Effector memory CD8-positive, alpha-beta T cell (primary cell): Measurements from ENCODE around the gene LMBR1.
"Not testable (repeated sequence)": the region's sequence is repeated elsewhere in the genome, so short reads cannot be mapped to it uniquely, and the experiment has no call there.

Source experiments
- ATAC-seq: fragments of 150-1000 bp; cut with Tn5 transposase; replicated peaks from 2 replicates; pipeline ENCODE4 v1.10.0; 2021; ENCODE audit warnings: mild to moderate bottlenecking, moderate library complexity
- DNase-seq, 3 experiments: peaks; one replicate each; pipeline ENCODE4 v3.0.0; 2021
- H3K27ac Mint-ChIP-seq, 2 donors: one replicate each; pipeline ENCODE4 v1.8.0; 2022; ENCODE audit warnings: mild to moderate bottlenecking in 2 of 2, mixed read lengths in 2 of 2, moderate library complexity in 2 of 2
- H3K27me3 Mint-ChIP-seq, 2 donors: one replicate each; pipeline ENCODE4 v1.8.0; 2022; ENCODE audit warnings: mixed read lengths in 2 of 2
- H3K36me3 Mint-ChIP-seq: one replicate; pipeline ENCODE4 v1.8.0; 2022; ENCODE audit warnings: mild to moderate bottlenecking, moderate library complexity, mixed read lengths; ENCODE audit not compliant: insufficient read depth
- H3K4me1 Mint-ChIP-seq, 2 donors: one replicate each; pipeline ENCODE4 v1.8.0; 2022; ENCODE audit warnings: low read depth in 2 of 2, mixed read lengths in 2 of 2
- H3K4me3 Mint-ChIP-seq, 2 donors: one replicate each; pipeline ENCODE4 v1.8.0; 2022; ENCODE audit warnings: mild to moderate bottlenecking in 2 of 2, mixed read lengths in 2 of 2, moderate library complexity in 2 of 2
- H3K9me3 Mint-ChIP-seq, 2 donors: one replicate each; pipeline ENCODE4 v1.8.0; 2022; ENCODE audit warnings: mixed read lengths in 2 of 2

The LMBR1 gene

GRCh38 chr7:156654511-156655234, 238.3 kb downstream of the LMBR1 start:
- H3K4me3 Mint-ChIP-seq: no peak overlapping the region
- no peak for ATAC-seq
- no peaks in the 10 kb centered on the region for H3K36me3 Mint-ChIP-seq
- H3K27me3 Mint-ChIP-seq: peaks cover 46 to 58% of the 10 kb centered on the region in 2 donors
- H3K9me3 Mint-ChIP-seq: peaks cover 0 to 2% of the 10 kb centered on the region in 2 donors
- no peak overlapping the region for H3K27ac Mint-ChIP-seq
- no peak for DNase-seq
- H3K4me1 Mint-ChIP-seq: peaks cover 0 to 1% of the 10 kb centered on the region in 2 donors

- no peak overlapping the region for H3K4me3 Mint-ChIP-seq
- no peak for ATAC-seq
- peaks cover 55 to 61% of the 10 kb centered on the region in 2 donors for H3K27me3 Mint-ChIP-seq
- H3K36me3 Mint-ChIP-seq: no peaks in the 10 kb centered on the region
- no peak for DNase-seq
- no peaks in the 10 kb centered on the region for H3K4me1 Mint-ChIP-seq
- peaks cover 0 to 2% of the 10 kb centered on the region in 2 donors for H3K9me3 Mint-ChIP-seq
- H3K27ac Mint-ChIP-seq: no peak overlapping the region
These were observed 240.0 kb downstream of the LMBR1 start for GRCh38 chr7:156652886-156653568.

- ATAC-seq (no peak), DNase-seq (no peak)
- H3K36me3 Mint-ChIP-seq: no peaks in the 10 kb centered on the region
- H3K27ac Mint-ChIP-seq: no peak overlapping the region
- peaks cover 0 to 2% of the 10 kb centered on the region in 2 donors for H3K9me3 Mint-ChIP-seq
- peaks cover 56 to 62% of the 10 kb centered on the region in 2 donors for H3K27me3 Mint-ChIP-seq
- H3K4me3 Mint-ChIP-seq: no peak overlapping the region
- no peaks in the 10 kb centered on the region for H3K4me1 Mint-ChIP-seq
These were observed 241.5 kb downstream of the LMBR1 start for GRCh38 chr7:156651474-156651873.

GRCh38 chr7:156650042-156650441, 242.9 kb downstream of the LMBR1 start:
- H3K9me3 Mint-ChIP-seq: peaks cover 0 to 2% of the 10 kb centered on the region in 2 donors
- no peak overlapping the region for H3K4me3 Mint-ChIP-seq
- no peaks in the 10 kb centered on the region for H3K36me3 Mint-ChIP-seq
- peaks cover 57 to 62% of the 10 kb centered on the region in 2 donors for H3K27me3 Mint-ChIP-seq
- H3K27ac Mint-ChIP-seq: no peak overlapping the region
- H3K4me1 Mint-ChIP-seq: no peaks in the 10 kb centered on the region
- ATAC-seq (no peak), DNase-seq (no peak)

GRCh38 chr7:156647330-156647729, 245.7 kb downstream of the LMBR1 start:
- not testable (repeated sequence) for DNase-seq, H3K36me3 Mint-ChIP-seq, H3K27ac Mint-ChIP-seq, ATAC-seq, H3K4me3 Mint-ChIP-seq, H3K9me3 Mint-ChIP-seq, H3K4me1 Mint-ChIP-seq
- H3K27me3 Mint-ChIP-seq: peaks cover 50 to 58% of the 10 kb centered on the region in 2 donors

GRCh38 chr7:156642306-156643045, 250.5 kb downstream of the LMBR1 start:
- Mint-ChIP-seq H3K4me1 (peaks cover 0 to 10% of the 10 kb centered on the region in 2 donors), H3K27me3 (peaks cover 20 to 38% of the 10 kb centered on the region in 2 donors), H3K9me3 (peaks cover 0 to 3% of the 10 kb centered on the region in 2 donors), H3K4me3 (no peak overlapping the region), H3K36me3 (peaks cover 16% of the 10 kb centered on the region), H3K27ac (no peak overlapping the region)
- ATAC-seq (no peak), DNase-seq (no peak)

GRCh38 chr7:156640949-156641485, 252.0 kb downstream of the LMBR1 start:
- DNase-seq: peak; percentile 21 to 37 (median 36)

GRCh38 chr7:156640257-156640948, 252.6 kb downstream of the LMBR1 start, which contains the start of gene RNF32:
Gene RNF32 (plus strand): TSS chr7:156640774. CDS start chr7:156643878, 3,104 bp downstream.
- H3K27me3 Mint-ChIP-seq: peaks cover 19 to 32% of the 10 kb centered on the region in 2 donors
- H3K4me1 Mint-ChIP-seq: peaks cover 0 to 10% of the 10 kb centered on the region in 2 donors
- peak within 1 kb of the TSS; percentile 31 to 91 for H3K27ac Mint-ChIP-seq
- peaks cover 0 to 3% of the 10 kb centered on the region in 2 donors for H3K9me3 Mint-ChIP-seq
- DNase-seq (peak; percentile 72 to 90 (median 88)), ATAC-seq (peak; percentile 79)
- H3K4me3 Mint-ChIP-seq: peak within 1 kb of the TSS; percentile 71 to 82
- peaks cover 19% of the 10 kb centered on the region for H3K36me3 Mint-ChIP-seq

More at GRCh38 chr7:156640949-156641485, 252.0 kb downstream of the LMBR1 start:
- peaks cover 19% of the 10 kb centered on the region for H3K36me3 Mint-ChIP-seq
- H3K27me3 Mint-ChIP-seq: peaks cover 19 to 32% of the 10 kb centered on the region in 2 donors
- H3K4me3 Mint-ChIP-seq: peak overlapping the region; percentile 66 to 82
- ATAC-seq: peak; percentile 64
- peak overlapping the region; percentile 31 to 91 for H3K27ac Mint-ChIP-seq
- peaks cover 0 to 10% of the 10 kb centered on the region in 2 donors for H3K4me1 Mint-ChIP-seq
- H3K9me3 Mint-ChIP-seq: peaks cover 0 to 3% of the 10 kb centered on the region in 2 donors

GRCh38 chr7:156639426-156640256, 253.3 kb downstream of the LMBR1 start:
- H3K27me3 Mint-ChIP-seq: peaks cover 19 to 33% of the 10 kb centered on the region in 2 donors
- H3K4me3 Mint-ChIP-seq: peak overlapping the region; percentile 71 to 82

GRCh38 chr7:156638443-156639077, 254.4 kb downstream of the LMBR1 start:
- Mint-ChIP-seq H3K27me3 (peaks cover 17 to 38% of the 10 kb centered on the region in 2 donors), H3K9me3 (peaks cover 0 to 3% of the 10 kb centered on the region in 2 donors), H3K36me3 (peaks cover 19% of the 10 kb centered on the region), H3K27ac (no peak overlapping the region), H3K4me3 (no peak overlapping the region), H3K4me1 (peaks cover 0 to 10% of the 10 kb centered on the region in 2 donors)
- no peak for ATAC-seq
- no peak for DNase-seq

More at GRCh38 chr7:156639426-156640256, 253.3 kb downstream of the LMBR1 start:
- Mint-ChIP-seq H3K4me1 (peaks cover 0 to 10% of the 10 kb centered on the region in 2 donors), H3K27ac (peak overlapping the region in 1 of 2 donors; percentile 91), H3K36me3 (peaks cover 19% of the 10 kb centered on the region), H3K9me3 (peaks cover 0 to 3% of the 10 kb centered on the region in 2 donors)
- DNase-seq (no peak), ATAC-seq (no peak)

- Mint-ChIP-seq H3K4me1 (peaks cover 0 to 10% of the 10 kb centered on the region in 2 donors), H3K36me3 (peaks cover 19% of the 10 kb centered on the region), H3K27me3 (peaks cover 9 to 39% of the 10 kb centered on the region in 2 donors)
- not testable (repeated sequence) for H3K27ac Mint-ChIP-seq, H3K9me3 Mint-ChIP-seq, ATAC-seq, H3K4me3 Mint-ChIP-seq, DNase-seq
These were observed 255.9 kb downstream of the LMBR1 start for GRCh38 chr7:156637093-156637492.
